H9 (cell line): ENCODE data around the gene TFCP2. TPM values are rescaled to one million over a fixed set of nuclear protein-coding genes. Genes with fewer than 3 reads are reported as not detected.

Source experiments
- DNase-seq: peaks from one replicate; pipeline ENCODE4 v3.0.0-alpha.2; 2017
- H2AFZ ChIP-seq: one replicate; pipeline ENCODE4 v1.6.1; 2013; ENCODE audit warnings: mild to moderate bottlenecking, low read length, control low read depth, moderate library complexity
- H2AK5ac ChIP-seq: 2 replicates; pipeline ENCODE4 v1.6.1; 2013; ENCODE audit warnings: low read length, control low read depth, mixed read lengths; ENCODE audit not compliant: insufficient read length
- H2BK120ac ChIP-seq: one replicate; pipeline ENCODE4 v1.6.1; 2013; ENCODE audit warnings: low read depth, mild to moderate bottlenecking, low read length, control low read depth, inconsistent platforms; ENCODE audit not compliant: poor library complexity, severe bottlenecking
- H2BK12ac ChIP-seq: 2 replicates; pipeline ENCODE4 v1.6.1; 2013; ENCODE audit warnings: low read length, control low read depth, mixed read lengths, low read depth; ENCODE audit not compliant: insufficient read length
- H2BK15ac ChIP-seq: 2 replicates; pipeline ENCODE4 v1.6.1; 2013; ENCODE audit warnings: low read depth, low read length, control low read depth
- H2BK20ac ChIP-seq: one replicate; pipeline ENCODE4 v1.6.1; 2013; ENCODE audit warnings: low read depth, mild to moderate bottlenecking, low read length, control low read depth, inconsistent platforms; ENCODE audit not compliant: poor library complexity, severe bottlenecking
- H2BK5ac ChIP-seq: 2 replicates; pipeline ENCODE4 v1.6.1; 2013; ENCODE audit warnings: low read length, control low read depth, mixed read lengths; ENCODE audit not compliant: insufficient read length
- H3K14ac ChIP-seq: 2 replicates; pipeline ENCODE4 v1.6.1; 2013; ENCODE audit warnings: low read length, control low read depth; ENCODE audit not compliant: insufficient read depth
- H3K18ac ChIP-seq: 2 replicates; pipeline ENCODE4 v1.6.1; 2013; ENCODE audit warnings: low read depth, mild to moderate bottlenecking, mixed read lengths, low read length, control low read depth; ENCODE audit not compliant: insufficient read length
- H3K23ac ChIP-seq: 2 replicates; pipeline ENCODE4 v1.6.1; 2013; ENCODE audit warnings: low read length, control low read depth, mixed read lengths, low read depth; ENCODE audit not compliant: insufficient read length
- H3K23me2 ChIP-seq: 2 replicates; pipeline ENCODE4 v1.6.1; 2013; ENCODE audit warnings: low read depth, mild to moderate bottlenecking, mixed read lengths, low read length, control low read depth; ENCODE audit not compliant: insufficient read length, poor library complexity, severe bottlenecking
- H3K27ac ChIP-seq: 2 replicates; pipeline ENCODE4 v1.5.1; 2013; ENCODE audit warnings: low read length, control low read depth, mixed read lengths, low read depth; ENCODE audit not compliant: insufficient read length
- H3K27me3 ChIP-seq: 2 replicates; pipeline ENCODE4 v1.6.1; 2013; ENCODE audit warnings: low read length, control low read depth, inconsistent platforms; ENCODE audit not compliant: insufficient read depth
- H3K4ac ChIP-seq: 2 replicates; pipeline ENCODE4 v1.6.1; 2013; ENCODE audit warnings: low read depth, mild to moderate bottlenecking, control low read depth, inconsistent platforms, low read length, moderate library complexity
- H3K4me1 ChIP-seq: 2 replicates; pipeline ENCODE4 v1.6.1; 2013; ENCODE audit warnings: low read length, control low read depth, inconsistent platforms; ENCODE audit not compliant: insufficient read depth
- H3K4me2 ChIP-seq: 2 replicates; pipeline ENCODE4 v1.6.1; 2013; ENCODE audit warnings: low read length, control low read depth, mixed read lengths; ENCODE audit not compliant: insufficient read length, insufficient read depth
- H3K56ac ChIP-seq: 2 replicates; pipeline ENCODE4 v1.6.1; 2013; ENCODE audit warnings: low read depth, mild to moderate bottlenecking, mixed read lengths, low read length, control low read depth; ENCODE audit not compliant: insufficient read length
- H3K79me1 ChIP-seq: 2 replicates; pipeline ENCODE4 v1.6.1; 2013; ENCODE audit warnings: low read depth, mild to moderate bottlenecking, moderate library complexity, low read length, control low read depth, inconsistent platforms; ENCODE audit not compliant: insufficient read depth, poor library complexity, severe bottlenecking
- H3K79me2 ChIP-seq: 2 replicates; pipeline ENCODE4 v1.6.1; 2013; ENCODE audit warnings: low read length, control low read depth, inconsistent platforms; ENCODE audit not compliant: insufficient read depth
- H3K9ac ChIP-seq: 2 replicates; pipeline ENCODE4 v1.6.1; 2013; ENCODE audit warnings: low read length, control low read depth, mixed read lengths; ENCODE audit not compliant: insufficient read length; ENCODE audit errors: extremely low read depth
- H3K9me3 ChIP-seq: one replicate; pipeline ENCODE4 v1.6.1; 2013; ENCODE audit warnings: low read depth, low read length, inconsistent platforms; ENCODE audit not compliant: control insufficient read depth
- H3T11ph ChIP-seq: one replicate; pipeline ENCODE4 v1.6.1; 2013; ENCODE audit warnings: mild to moderate bottlenecking, low read length, control low read depth, inconsistent platforms
- H4K20me1 ChIP-seq: one replicate; pipeline ENCODE4 v1.6.1; 2013; ENCODE audit not compliant: control insufficient read depth, insufficient read length, insufficient read depth
- H4K5ac ChIP-seq: 2 replicates; pipeline ENCODE4 v1.6.1; 2013; ENCODE audit warnings: low read depth, mild to moderate bottlenecking, mixed read lengths, low read length, control low read depth; ENCODE audit not compliant: insufficient read length
- H4K8ac ChIP-seq: replicated peaks from 2 replicates; pipeline ENCODE4 v1.6.1; 2013; ENCODE audit warnings: low read length, control low read depth, mixed read lengths, low read depth; ENCODE audit not compliant: insufficient read length
- H4K91ac ChIP-seq: 2 replicates; pipeline ENCODE4 v1.6.1; 2013; ENCODE audit warnings: low read depth, mild to moderate bottlenecking, moderate library complexity, mixed read lengths, low read length, control low read depth; ENCODE audit not compliant: insufficient read length
- H3K27ac Mint-ChIP-seq, 3 experiments: 2 replicates in 2 of 3; 3 replicates in 1 of 3; pipeline ENCODE4 v1.8.0; 2020 to 2021; ENCODE audit warnings: mixed read lengths in 3 of 3, mild to moderate bottlenecking in 1 of 3, moderate library complexity in 1 of 3
- H3K27me3 Mint-ChIP-seq: 2 replicates; pipeline ENCODE4 v1.8.0; 2021; ENCODE audit warnings: low read depth, mild to moderate bottlenecking, moderate library complexity, mixed read lengths
- H3K36me3 Mint-ChIP-seq, 3 experiments: 2 replicates in 2 of 3; 3 replicates in 1 of 3; pipeline ENCODE4 v1.8.0; 2020 to 2021; ENCODE audit warnings: low read depth in 3 of 3, mixed read lengths in 3 of 3; ENCODE audit not compliant: insufficient read depth in 1 of 3
- H3K4me1 Mint-ChIP-seq, 2 experiments: 2 replicates each; pipeline ENCODE4 v1.8.0; 2020; ENCODE audit warnings: mixed read lengths in 2 of 2
- H3K4me3 Mint-ChIP-seq, 2 experiments: 2 replicates in 1 of 2; 3 replicates in 1 of 2; pipeline ENCODE4 v1.8.0; 2020 to 2021; ENCODE audit warnings: mild to moderate bottlenecking in 2 of 2, mixed read lengths in 2 of 2, moderate library complexity in 1 of 2
- H3K9me3 Mint-ChIP-seq, 2 experiments: 2 replicates in 1 of 2; 3 replicates in 1 of 2; pipeline ENCODE4 v1.8.0; 2020; ENCODE audit warnings: mild to moderate bottlenecking in 2 of 2, mixed read lengths in 2 of 2, moderate library complexity in 1 of 2
- CTCF ChIP-seq: fragments of 200-600 bp; sonication (generic); conservative IDR thresholded peaks from 3 replicates; pipeline ENCODE4 v1.8.0; 2021; ENCODE audit warnings: antibody characterized with exemption, mild to moderate bottlenecking
- WGBS: extraction: QIAGEN DNeasy Blood & Tissue Kit; methylation state at CpG from one replicate; pipeline ENCODE4 v1.1.7; 2013; ENCODE audit warnings: missing lambda C conversion rate, low lambda C conversion rate, mixed read lengths; ENCODE audit not compliant: insufficient read length; ENCODE audit errors: extremely low coverage; 5-methylcytosine and 5-hydroxymethylcytosine counted together
- total RNA-seq: library from RNA; stranded (reverse); gene quantifications from 2 replicates; pipeline ENCODE4 v1.2.1, GENCODE V29; 2021

The TFCP2 gene
- total RNA-seq, 1 experiment from 2014 or later, result 27.1 TPM

GRCh38 chr12:51171884-51172514, 936 bp downstream of the TFCP2 start:
- Histone ChIP-seq H2BK12ac (no peak overlapping the region), H4K5ac (no peak overlapping the region)
- 0 out of 4 replicates have a peak, but pooled peaks cover 0 to 2% of the 10 kb centered on the region in 2 experiments for H3K4me1 Mint-ChIP-seq

More at GRCh38 chr12:51171884-51172514, 936 bp downstream of the TFCP2 start:
- no peaks in the 10 kb centered on the region for H3K9me3 Mint-ChIP-seq
- Histone ChIP-seq H3K4ac (no peak overlapping the region), H3K9ac (peak overlapping the region; percentile 81), H3K18ac (peak overlapping the region; percentile 28), H4K8ac (no peak overlapping the region), H3K23ac (no peak overlapping the region), H2AFZ (no peak overlapping the region), H2BK20ac (no peak overlapping the region), H3K79me2 (peaks cover 21% of the 10 kb centered on the region; the same call in 1 of the 2 replicates), H3K14ac (peak overlapping the region; percentile 77; the same call in 1 of the 2 replicates), H3K23me2 (peaks cover 10% of the 10 kb centered on the region), H3K79me1 (peaks cover 4% of the 10 kb centered on the region), H4K20me1 (no peaks in the 10 kb centered on the region), H2AK5ac (no peak overlapping the region), H2BK5ac (no peak overlapping the region), H3K27me3 (no peaks in the 10 kb centered on the region), H2BK15ac (no peak overlapping the region), H3K4me2 (peak overlapping the region; percentile 97), H3K9me3 (no peaks in the 10 kb centered on the region), H3K27ac (peak overlapping the region; percentile 81), H3K56ac (no peak overlapping the region), H2BK120ac (no peak overlapping the region), H4K91ac (no peak overlapping the region), H3K4me1 (no peaks in the 10 kb centered on the region; the same call in 1 of the 2 replicates), H3T11ph (no peak overlapping the region)
- 100% methylated on average over 1 of the region's 16 CpGs for WGBS
- no peak overlapping the region for H3K27ac Mint-ChIP-seq
- no peak for TF ChIP-seq CTCF
- peaks cover 0 to 10% (median 4%) of the 10 kb centered on the region in 3 experiments; a peak in 5 of 7 replicates for H3K36me3 Mint-ChIP-seq
- H3K27me3 Mint-ChIP-seq, result peaks cover 3% of the 10 kb centered on the region; the same call in 1 of the 2 replicates
- DNase-seq, result peak; percentile 18
- H3K4me3 Mint-ChIP-seq, result no peak overlapping the region
